ENCODE data around the gene MCM3AP. TPM values are rescaled to one million over a fixed set of nuclear protein-coding genes. Genes with fewer than 3 reads are reported as not detected.
A peak's percentile ranks its signal among the peaks of the same experiment; 100 is the strongest.

The MCM3AP gene
- total and polyA plus RNA-seq, 9 of the 15 experiments (the other 6 are each of a cell fraction or from before 2014, with no cell fraction given) = 6.5 to 179 (median 69.6) TPM

- TF ChIP-seq ZBTB49 (CRISPR knock-in tag; IDR thresholded peaks at IDR 0.05; ENCODE audit: borderline replicate concordance) (no peak), SNIP1 (IDR thresholded peaks at IDR 0.05; ENCODE audit: low read depth) (no peak), ZNF133 (CRISPR knock-in tag; IDR thresholded peaks at IDR 0.05) (no peak), TCFL5 (CRISPR knock-in tag; conservative IDR thresholded peaks at IDR 0.05) (no peak), PATZ1 (CRISPR knock-in tag; IDR thresholded peaks at IDR 0.05; ENCODE audit: borderline replicate concordance) (no peak), ETV6 (IDR thresholded peaks at IDR 0.05; ENCODE audit: borderline replicate concordance in 1 of 2, low read depth in 2 of 2, low read length in 1 of 2) (no peak), ETV6 (CRISPR knock-in tag; IDR thresholded peaks at IDR 0.05; ENCODE audit: borderline replicate concordance) (no peak), CHD7 (IDR thresholded peaks at IDR 0.05; ENCODE audit: low read depth, low read length) (no peak), ZNF175 (CRISPR knock-in tag; IDR thresholded peaks at IDR 0.05; ENCODE audit: low read depth) (peak; percentile 77; the same call in 1 of the 2 replicates), PHF8 (IDR thresholded peaks at IDR 0.05; ENCODE audit: borderline replicate concordance, low read length) (peak; percentile 77; the same call in 1 of the 2 replicates), FUS (optimal IDR thresholded peaks at IDR 0.05; ENCODE audit: low read depth, low read length) (peak; percentile 76)
Observed at GRCh38 chr21:46324390-46325072, 39.1 kb upstream of the MCM3AP start (continued).

Measured in K562 (cell line).